Thyroid gland (tissue), 4 donors: Measurements from ENCODE around the gene GRIP2. TPM values are rescaled to one million over a fixed set of nuclear protein-coding genes. Genes with fewer than 3 reads are reported as not detected.

Experiments
- DNase-seq, 2 donors: peaks; one replicate each; pipeline ENCODE4 v3.0.0-alpha.2; 2019
- H3K27ac ChIP-seq, 3 donors: fragments of 200-600 bp; sonication (generic); 1 replicate in 2 of 3; 2 replicates in 1 of 3; pipeline ENCODE4 v1.5.1; 2016 to 2019; ENCODE audit warnings: mild to moderate bottlenecking in 1 of 3, moderate library complexity in 1 of 3
- H3K27me3 ChIP-seq: fragments of 200-600 bp; sonication (generic); one replicate; pipeline ENCODE4 v1.5.1; 2019
- H3K36me3 ChIP-seq, 2 donors: fragments of 200-600 bp; sonication (generic); one replicate each; pipeline ENCODE4 v1.5.1; 2016 to 2019
- H3K4me1 ChIP-seq, 2 donors: fragments of 200-600 bp; sonication (generic); one replicate each; pipeline ENCODE4 v1.5.1; 2017 to 2019
- H3K4me3 ChIP-seq, 3 donors: fragments of 200-600 bp; sonication (generic); replicated peaks in 1 of 3; 1 replicate in 2 of 3; 2 replicates in 1 of 3; pipeline ENCODE4 v1.5.1; 2016; ENCODE audit warnings: mild to moderate bottlenecking in 1 of 3
- H3K9me3 ChIP-seq: fragments of 200-600 bp; sonication (generic); one replicate; pipeline ENCODE4 v1.5.1; 2017
- CTCF ChIP-seq, 6 experiments: fragments of 200-600 bp in 3 of 6; fragments of 450-650 bp in 3 of 6; sonication (generic) in 3 of 6; IDR thresholded peaks; one replicate each; pipeline ENCODE4 v1.5.1; 2016 to 2019; ENCODE audit warnings: antibody characterized with exemption in 6 of 6, mild to moderate bottlenecking in 2 of 6, inconsistent platforms in 1 of 6, moderate library complexity in 1 of 6
- POLR2A ChIP-seq, 2 donors: fragments of 450-650 bp; IDR thresholded peaks; one replicate each; pipeline ENCODE4 v1.6.1; 2017; ENCODE audit warnings: antibody characterized with exemption in 2 of 2, mild to moderate bottlenecking in 2 of 2, moderate library complexity in 1 of 2
- WGBS, 2 donors: methylation state at CpG; one replicate each; pipeline ENCODE4 v1.1.5; 2017; 5-methylcytosine and 5-hydroxymethylcytosine counted together
- intact Hi-C: fragments of 100-400 bp; cut with DNase I; formaldehyde crosslinking; loops from one replicate; pipeline ENCODE4 v1.15.1; 2023
- total RNA-seq, 4 donors: library from RNA; depleted of rRNA; stranded (reverse); fragments of >200 nt; gene quantifications; one replicate each; pipeline ENCODE4 v1.2.3, GENCODE V29; 2016

Gene GRIP2
- total RNA-seq, 4 donors from 2014 or later, result 0.22 to 0.44 (median 0.39) TPM

- Histone ChIP-seq H3K9me3 (no peaks in the 10 kb centered on the region), H3K27ac (no peak overlapping the region), H3K4me1 (no peaks in the 10 kb centered on the region), H3K36me3 (peaks cover 0 to 13% of the 10 kb centered on the region in 2 donors), H3K4me3 (no peak overlapping the region), H3K27me3 (no peaks in the 10 kb centered on the region)
- intact Hi-C loops, result no loop called here
- WGBS, 2 donors, result 89 to 95% methylated on average over 14 to 16 of the region's 17 CpGs
- no peak for DNase-seq
- TF ChIP-seq POLR2A (IDR thresholded peaks at IDR 0.05) (no peak), CTCF (IDR thresholded peaks at IDR 0.05) (no peak)
These were observed 48.5 kb downstream of the GRIP2 start for GRCh38 chr3:14491396-14492190.

- H3K4me3 ChIP-seq, result no peak overlapping the region
- no peaks in the 10 kb centered on the region for H3K27me3 ChIP-seq
- TF ChIP-seq POLR2A (IDR thresholded peaks at IDR 0.05) (no peak), CTCF (IDR thresholded peaks at IDR 0.05) (no peak)
- H3K4me1 ChIP-seq, result no peaks in the 10 kb centered on the region
- peaks cover 4 to 17% of the 10 kb centered on the region in 2 donors for H3K36me3 ChIP-seq
- intact Hi-C loops, result no loop called here
- H3K9me3 ChIP-seq, result no peaks in the 10 kb centered on the region
- WGBS, 2 donors, result 99% methylated on average over 2 of the region's 2 CpGs
- no peak for DNase-seq
- H3K27ac ChIP-seq, result no peak overlapping the region
These were observed 49.3 kb downstream of the GRIP2 start for GRCh38 chr3:14490831-14491230.

- Histone ChIP-seq H3K27me3 (no peaks in the 10 kb centered on the region), H3K4me1 (no peaks in the 10 kb centered on the region), H3K9me3 (no peaks in the 10 kb centered on the region), H3K4me3 (no peak overlapping the region), H3K27ac (no peak overlapping the region), H3K36me3 (peaks cover 9 to 21% of the 10 kb centered on the region in 2 donors)
- intact Hi-C loops, result no loop called here
- TF ChIP-seq CTCF (IDR thresholded peaks at IDR 0.05) (no peak), POLR2A (IDR thresholded peaks at IDR 0.05) (no peak)
- no peak for DNase-seq
- 88 to 92% methylated on average over 4 of the region's 4 CpGs for WGBS, 2 donors
These were observed 49.9 kb downstream of the GRIP2 start for GRCh38 chr3:14490255-14490654.

GRCh38 chr3:14489641-14490040, 50.5 kb downstream of the GRIP2 start:
- no peak overlapping the region for H3K27ac ChIP-seq
- no peaks in the 10 kb centered on the region for H3K27me3 ChIP-seq
- peaks cover 9 to 27% of the 10 kb centered on the region in 2 donors for H3K36me3 ChIP-seq
- intact Hi-C loops, result no loop called here
- no peaks in the 10 kb centered on the region for H3K9me3 ChIP-seq
- WGBS, 2 donors, result 81 to 96% methylated on average over 7 of the region's 7 CpGs
- TF ChIP-seq CTCF (IDR thresholded peaks at IDR 0.05) (no peak), POLR2A (IDR thresholded peaks at IDR 0.05) (no peak)
- DNase-seq, result no peak
- no peak overlapping the region for H3K4me3 ChIP-seq
- H3K4me1 ChIP-seq, result no peaks in the 10 kb centered on the region

- H3K9me3 ChIP-seq, result no peaks in the 10 kb centered on the region
- DNase-seq, result no peak
- peaks cover 10 to 31% of the 10 kb centered on the region in 2 donors for H3K36me3 ChIP-seq
- no peak overlapping the region for H3K4me3 ChIP-seq
- TF ChIP-seq POLR2A (IDR thresholded peaks at IDR 0.05), result no peak
- no peak for TF ChIP-seq CTCF (IDR thresholded peaks at IDR 0.05)
- no peak overlapping the region for H3K27ac ChIP-seq
- intact Hi-C loops, result no loop called here
- WGBS, 2 donors, result 72 to 78% methylated on average over 7 of the region's 7 CpGs
- H3K27me3 ChIP-seq, result no peaks in the 10 kb centered on the region
- no peaks in the 10 kb centered on the region for H3K4me1 ChIP-seq
These were observed 51.7 kb downstream of the GRIP2 start for GRCh38 chr3:14488286-14489041.
